OCI-LY7 (cell line): Measurements from ENCODE around the gene FAM81A. TPM values are rescaled to one million over a fixed set of nuclear protein-coding genes. Genes with fewer than 3 reads are reported as not detected.
A peak's percentile ranks its signal among the peaks of the same experiment; 100 is the strongest.
"Not testable (repeated sequence)": the region's sequence is repeated elsewhere in the genome, so short reads cannot be mapped to it uniquely, and the experiment has no call there.

Source experiments
- BruUV-seq: library from RNA; stranded (reverse); fragments of 400-500 nt; replicated peaks from 2 replicates; lab custom pipeline; 2021; lab: Mats Ljungman, UMichigan
- CTCF ChIA-PET: fragments of 300-600 bp; sonication (Branson Sonifier 250); formaldehyde crosslinking; loops from one replicate; lab custom pipeline; 2022; ENCODE audit warnings: antibody characterized with exemption; ENCODE audit not compliant: unreplicated experiment; lab: Charles Lee
- POLR2A ChIA-PET: fragments of 300-600 bp; sonication (Branson Sonifier 250); formaldehyde crosslinking; loops from one replicate; lab custom pipeline; 2022; ENCODE audit warnings: antibody characterized with exemption; lab: Charles Lee
- DNase-seq: peaks from one replicate; pipeline ENCODE4 v3.0.0-alpha.2; 2015; ENCODE audit warnings: low spot score
- H2AFZ ChIP-seq: fragments of 200-600 bp; sonication (generic), shearing (Covaris generic); 2 replicates; pipeline ENCODE4 v1.6.1; 2014; ENCODE audit warnings: mild to moderate bottlenecking, antibody characterized with exemption, low read length, moderate library complexity
- H3K27ac ChIP-seq: fragments of 200-600 bp; sonication (generic); 2 replicates; pipeline ENCODE4 v1.5.1; 2014; ENCODE audit warnings: mixed run types, low read depth, mild to moderate bottlenecking, moderate library complexity, low read length, inconsistent platforms; ENCODE audit not compliant: poor library complexity, severe bottlenecking
- H3K36me3 ChIP-seq: fragments of 200-600 bp; sonication (generic); 2 replicates; pipeline ENCODE4 v1.6.1; 2014; ENCODE audit warnings: mild to moderate bottlenecking, antibody characterized with exemption, low read length, moderate library complexity, mixed read lengths; ENCODE audit not compliant: insufficient read depth
- H3K4me1 ChIP-seq: fragments of 200-600 bp; sonication (generic); 2 replicates; pipeline ENCODE4 v1.5.1; 2014; ENCODE audit warnings: mild to moderate bottlenecking, low read length; ENCODE audit not compliant: insufficient read depth, poor library complexity, severe bottlenecking
- H3K4me2 ChIP-seq: fragments of 200-600 bp; sonication (generic); 2 replicates; pipeline ENCODE4 v1.6.1; 2014; ENCODE audit warnings: mild to moderate bottlenecking, low read length
- H3K4me3 ChIP-seq: fragments of 200-600 bp; sonication (generic); 2 replicates; pipeline ENCODE4 v1.5.1; 2014; ENCODE audit warnings: mild to moderate bottlenecking, low read depth, low read length; ENCODE audit not compliant: poor library complexity, severe bottlenecking
- H3K79me2 ChIP-seq: fragments of 200-600 bp; sonication (generic); 2 replicates; pipeline ENCODE4 v1.6.1; 2016; ENCODE audit warnings: low read depth, mild to moderate bottlenecking, low read length, moderate library complexity, mixed read lengths; ENCODE audit not compliant: insufficient read depth
- H3K9me2 ChIP-seq: fragments of 200-600 bp; sonication (generic); 2 replicates; pipeline ENCODE4 v1.6.1; 2016; ENCODE audit warnings: mild to moderate bottlenecking, low read length, mixed read lengths; ENCODE audit not compliant: insufficient read depth
- H3K9me3 ChIP-seq: fragments of 200-600 bp; sonication (generic); 2 replicates; pipeline ENCODE4 v1.6.1; 2014; ENCODE audit warnings: mild to moderate bottlenecking, mixed run types, low read length, mixed read lengths
- H4K20me1 ChIP-seq: fragments of 200-600 bp; sonication (generic); 2 replicates; pipeline ENCODE4 v1.6.1; 2014; ENCODE audit warnings: mild to moderate bottlenecking, antibody characterized with exemption, low read length, moderate library complexity, mixed read lengths; ENCODE audit not compliant: insufficient read depth
- EZH2phosphoT487 ChIP-seq: fragments of 200-600 bp; sonication (generic); IDR thresholded peaks from 2 replicates; pipeline ENCODE4 v1.6.1; 2018; ENCODE audit warnings: low read depth, borderline replicate concordance, mild to moderate bottlenecking, mixed run types, antibody characterized with exemption, low read length, moderate library complexity, mixed read lengths
- intact Hi-C: fragments of 100-400 bp; cut with micrococcal nuclease; formaldehyde crosslinking; loops from one replicate; pipeline ENCODE4 v1.10.0; 2022; ENCODE audit not compliant: unreplicated experiment
- total RNA-seq, 2 experiments: library from RNA; depleted of rRNA in 1 of 2; stranded (reverse); fragments of >200 nt in 1 of 2; shearing (Covaris generic) in 1 of 2; gene quantifications; 2 replicates each; pipeline ENCODE4 v1.2.3, GENCODE V29; 2014 to 2022
- TF ChIP-seq, protein P1 (sequence below): fragments of 200-600 bp; sonication (generic); conservative IDR thresholded peaks from 2 replicates; pipeline ENCODE4 v1.5.1; 2014; ENCODE audit warnings: mild to moderate bottlenecking, antibody characterized with exemption, low read length, moderate library complexity, mixed read lengths

Gene FAM81A
- total RNA-seq, 2 experiments from 2014 or later, result 11.6 to 37.4 TPM

GRCh38 chr15:59524331-59524731, 86.3 kb downstream of the FAM81A start:
- H3K79me2 ChIP-seq, result no peaks in the 10 kb centered on the region
- H3K9me3 ChIP-seq, result no peaks in the 10 kb centered on the region; the same call in 1 of the 2 replicates
- H3K9me2 ChIP-seq, result no peaks in the 10 kb centered on the region
- intact Hi-C loops, result no loop called here
- peak overlapping the region; percentile 79 for H2AFZ ChIP-seq
- no peaks in the 10 kb centered on the region for H4K20me1 ChIP-seq
- no peak overlapping the region for H3K27ac ChIP-seq
- H3K36me3 ChIP-seq, result no peaks in the 10 kb centered on the region
- ChIA-PET POLR2A (interaction anchor here (0.5 to 1.7 kb wide), 8 partner anchors 9 to 614 kb away, joined by 3 to 7 read pairs (median 3); no protein-coding TSS in a partner anchor), CTCF (interaction anchor here (0.6 to 1.2 kb wide), 4 partner anchors 8 to 349 kb away, joined by 3 read pairs; no protein-coding TSS in a partner anchor)
- H3K4me3 ChIP-seq, result no peak overlapping the region
- 0 out of 2 replicates have a peak overlapping the region, but pooled peaks have one; percentile 16 for H3K4me2 ChIP-seq
- BruUV-seq, result no TSS peak
- no peak for TF ChIP-seq EZH2phosphoT487
- TF ChIP-seq, protein P1, sequence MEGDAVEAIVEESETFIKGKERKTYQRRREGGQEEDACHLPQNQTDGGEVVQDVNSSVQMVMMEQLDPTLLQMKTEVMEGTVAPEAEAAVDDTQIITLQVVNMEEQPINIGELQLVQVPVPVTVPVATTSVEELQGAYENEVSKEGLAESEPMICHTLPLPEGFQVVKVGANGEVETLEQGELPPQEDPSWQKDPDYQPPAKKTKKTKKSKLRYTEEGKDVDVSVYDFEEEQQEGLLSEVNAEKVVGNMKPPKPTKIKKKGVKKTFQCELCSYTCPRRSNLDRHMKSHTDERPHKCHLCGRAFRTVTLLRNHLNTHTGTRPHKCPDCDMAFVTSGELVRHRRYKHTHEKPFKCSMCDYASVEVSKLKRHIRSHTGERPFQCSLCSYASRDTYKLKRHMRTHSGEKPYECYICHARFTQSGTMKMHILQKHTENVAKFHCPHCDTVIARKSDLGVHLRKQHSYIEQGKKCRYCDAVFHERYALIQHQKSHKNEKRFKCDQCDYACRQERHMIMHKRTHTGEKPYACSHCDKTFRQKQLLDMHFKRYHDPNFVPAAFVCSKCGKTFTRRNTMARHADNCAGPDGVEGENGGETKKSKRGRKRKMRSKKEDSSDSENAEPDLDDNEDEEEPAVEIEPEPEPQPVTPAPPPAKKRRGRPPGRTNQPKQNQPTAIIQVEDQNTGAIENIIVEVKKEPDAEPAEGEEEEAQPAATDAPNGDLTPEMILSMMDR, result no peak
- peak; percentile 49 for DNase-seq
- H3K4me1 ChIP-seq, result peaks cover 33% of the 10 kb centered on the region

DNA sequence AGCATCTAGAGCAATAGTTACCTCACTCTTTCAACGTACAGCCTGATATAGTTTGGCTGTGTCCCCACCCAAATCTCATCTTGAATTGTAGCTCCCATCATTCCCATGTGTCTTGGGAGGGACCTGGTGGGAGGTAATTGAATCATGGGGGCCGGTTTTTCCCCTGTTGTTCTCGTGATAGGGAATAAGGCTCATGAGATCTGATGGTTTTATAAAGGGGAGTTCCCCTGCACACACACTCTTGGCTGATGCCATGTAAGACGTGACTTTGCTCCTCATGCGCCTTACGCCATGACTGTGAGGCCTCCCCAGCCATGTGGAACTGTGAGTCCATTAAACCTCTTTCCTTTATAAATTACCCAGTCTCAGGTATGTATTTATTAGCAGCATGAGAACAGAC, 88.5 kb downstream of the FAM81A start:
- H3K9me3 ChIP-seq, DNase-seq, POLR2A ChIA-PET, H3K79me2 ChIP-seq, H4K20me1 ChIP-seq, H3K9me2 ChIP-seq, H2AFZ ChIP-seq, H3K27ac ChIP-seq, H3K4me3 ChIP-seq, CTCF ChIA-PET, BruUV-seq, H3K4me2 ChIP-seq, H3K36me3 ChIP-seq: not testable (repeated sequence)
- intact Hi-C loops, result loop anchor here (5.0 kb wide), 1 partner anchor 544 kb away; no protein-coding TSS in a partner anchor
- peaks cover 32% of the 10 kb centered on the region for H3K4me1 ChIP-seq

GRCh38 chr15:59528429-59528828, 90.4 kb downstream of the FAM81A start:
- Histone ChIP-seq H4K20me1 (no peaks in the 10 kb centered on the region), H3K9me3 (no peaks in the 10 kb centered on the region), H3K9me2 (no peaks in the 10 kb centered on the region), H2AFZ (peak overlapping the region; percentile 5; the same call in 1 of the 2 replicates), H3K4me2 (no peak overlapping the region), H3K27ac (no peak overlapping the region), H3K79me2 (no peaks in the 10 kb centered on the region), H3K4me1 (peaks cover 28% of the 10 kb centered on the region), H3K4me3 (no peak overlapping the region), H3K36me3 (no peaks in the 10 kb centered on the region)
- BruUV-seq, result no TSS peak
- intact Hi-C loops, result loop anchor here (2.0 to 5.0 kb wide), 3 partner anchors 36 to 546 kb away; no protein-coding TSS in a partner anchor
- no peak for TF ChIP-seq EZH2phosphoT487
- TF ChIP-seq, protein P1, result no peak
- no peak for DNase-seq
- CTCF ChIA-PET, result interaction anchor here (0.6 to 2.2 kb wide), 8 partner anchors 9 to 354 kb away, joined by 3 to 10 read pairs (median 3); no protein-coding TSS in a partner anchor
- POLR2A ChIA-PET, result interaction anchor here (0.6 to 2.4 kb wide), 7 partner anchors 12 to 1073 kb away, joined by 3 to 23 read pairs (median 3); no protein-coding TSS in a partner anchor
